Bronchial epithelial cell (primary cell): ENCODE results near the gene ARL16. TPM values are rescaled to one million over a fixed set of nuclear protein-coding genes. Genes with fewer than 3 reads are reported as not detected.

ENCODE experiments used
- DNase-seq: peaks from one replicate; pipeline ENCODE4 v3.0.0-alpha.2; 2010; ENCODE audit warnings: low read depth
- FAIRE-seq: peaks from 2 replicates; lab custom pipeline; 2011; peaks lifted over from hg19 to GRCh38; lab: Jason Lieb, UNC
- H3K27me3 ChIP-seq: 2 replicates; pipeline ENCODE4 v1.5.1; 2011; ENCODE audit warnings: low read length; ENCODE audit not compliant: control insufficient read depth, insufficient read depth
- H3K36me3 ChIP-seq: 2 replicates; pipeline ENCODE4 v1.5.1; 2011; ENCODE audit warnings: low read length; ENCODE audit not compliant: control insufficient read depth, insufficient read depth
- H3K4me3 ChIP-seq: 2 replicates; pipeline ENCODE4 v1.5.1; 2011; ENCODE audit warnings: mild to moderate bottlenecking, low read depth, low read length, control low read depth
- total RNA-seq: library from RNA; depleted of rRNA; stranded (reverse); fragments of >200 nt; gene quantifications from 2 replicates; pipeline ENCODE4 v1.2.1, GENCODE V29; 2014
- TF ChIP-seq, protein P1 (sequence below): IDR thresholded peaks from 2 replicates; pipeline ENCODE4 v1.5.1; 2011; ENCODE audit warnings: mild to moderate bottlenecking, moderate library complexity, low read length, control low read depth, inconsistent platforms; ENCODE audit not compliant: insufficient read depth, severe bottlenecking

ARL16 gene
- total RNA-seq, 1 donor from 2014 or later, result 25.8 TPM

- peaks cover 26% of the 10 kb centered on the region for H3K36me3 ChIP-seq
- H3K27me3 ChIP-seq, result no peaks in the 10 kb centered on the region
- TF ChIP-seq, protein P1, sequence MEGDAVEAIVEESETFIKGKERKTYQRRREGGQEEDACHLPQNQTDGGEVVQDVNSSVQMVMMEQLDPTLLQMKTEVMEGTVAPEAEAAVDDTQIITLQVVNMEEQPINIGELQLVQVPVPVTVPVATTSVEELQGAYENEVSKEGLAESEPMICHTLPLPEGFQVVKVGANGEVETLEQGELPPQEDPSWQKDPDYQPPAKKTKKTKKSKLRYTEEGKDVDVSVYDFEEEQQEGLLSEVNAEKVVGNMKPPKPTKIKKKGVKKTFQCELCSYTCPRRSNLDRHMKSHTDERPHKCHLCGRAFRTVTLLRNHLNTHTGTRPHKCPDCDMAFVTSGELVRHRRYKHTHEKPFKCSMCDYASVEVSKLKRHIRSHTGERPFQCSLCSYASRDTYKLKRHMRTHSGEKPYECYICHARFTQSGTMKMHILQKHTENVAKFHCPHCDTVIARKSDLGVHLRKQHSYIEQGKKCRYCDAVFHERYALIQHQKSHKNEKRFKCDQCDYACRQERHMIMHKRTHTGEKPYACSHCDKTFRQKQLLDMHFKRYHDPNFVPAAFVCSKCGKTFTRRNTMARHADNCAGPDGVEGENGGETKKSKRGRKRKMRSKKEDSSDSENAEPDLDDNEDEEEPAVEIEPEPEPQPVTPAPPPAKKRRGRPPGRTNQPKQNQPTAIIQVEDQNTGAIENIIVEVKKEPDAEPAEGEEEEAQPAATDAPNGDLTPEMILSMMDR, result peak; percentile 30
- DNase-seq, result peak; percentile 80
- peak within 1 kb of the TSS; percentile 68 for H3K4me3 ChIP-seq
- no peak for FAIRE-seq
Measured at GRCh38 chr17:81702934-81703746, 19.5 kb upstream of the ARL16 start, which contains the start of gene MRPL12. TSS of gene MRPL12 (plus strand) at chr17:81703367. CDS start at chr17:81703502, 135 bp downstream.

DNA sequence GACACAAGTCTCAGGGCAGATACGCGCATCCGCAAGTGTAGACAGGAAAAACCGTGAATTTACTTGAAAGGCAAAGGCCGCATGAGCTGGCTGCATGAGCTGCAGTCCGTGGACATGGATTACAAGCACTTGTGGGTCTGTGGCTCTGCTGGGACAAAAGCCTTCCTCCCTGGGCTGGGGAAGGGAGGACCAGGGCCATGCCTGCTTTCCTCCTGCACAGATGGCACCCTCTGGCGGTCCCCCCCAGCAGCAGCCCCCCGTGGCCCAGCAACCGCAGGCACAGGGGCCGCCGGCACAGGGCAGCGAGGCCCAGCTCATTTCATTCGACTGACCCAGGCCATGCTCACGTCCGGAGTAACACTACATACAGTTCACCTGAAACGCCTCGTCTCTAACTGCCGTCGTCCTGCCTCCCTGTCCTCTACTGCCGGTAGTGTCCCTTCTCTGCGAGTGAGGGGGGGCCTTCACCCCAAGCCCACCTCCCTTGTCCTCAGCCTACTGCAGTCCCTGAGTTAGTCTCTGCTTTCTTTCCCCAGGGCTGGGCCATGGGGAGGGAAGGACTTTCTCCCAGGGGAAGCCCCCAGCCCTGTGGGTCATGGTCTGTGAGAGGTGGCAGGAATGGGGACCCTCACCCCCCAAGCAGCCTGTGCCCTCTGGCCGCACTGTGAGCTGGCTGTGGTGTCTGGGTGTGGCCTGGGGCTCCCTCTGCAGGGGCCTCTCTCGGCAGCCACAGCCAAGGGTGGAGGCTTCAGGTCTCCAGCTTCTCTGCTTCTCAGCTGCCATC is 17.9 kb upstream of the ARL16 start:
- peaks cover 25% of the 10 kb centered on the region for H3K36me3 ChIP-seq
- no peaks in the 10 kb centered on the region for H3K27me3 ChIP-seq
- DNase-seq (no peak), FAIRE-seq (no peak)
- TF ChIP-seq, protein P1, result no peak
- H3K4me3 ChIP-seq, result no peak overlapping the region

DNA sequence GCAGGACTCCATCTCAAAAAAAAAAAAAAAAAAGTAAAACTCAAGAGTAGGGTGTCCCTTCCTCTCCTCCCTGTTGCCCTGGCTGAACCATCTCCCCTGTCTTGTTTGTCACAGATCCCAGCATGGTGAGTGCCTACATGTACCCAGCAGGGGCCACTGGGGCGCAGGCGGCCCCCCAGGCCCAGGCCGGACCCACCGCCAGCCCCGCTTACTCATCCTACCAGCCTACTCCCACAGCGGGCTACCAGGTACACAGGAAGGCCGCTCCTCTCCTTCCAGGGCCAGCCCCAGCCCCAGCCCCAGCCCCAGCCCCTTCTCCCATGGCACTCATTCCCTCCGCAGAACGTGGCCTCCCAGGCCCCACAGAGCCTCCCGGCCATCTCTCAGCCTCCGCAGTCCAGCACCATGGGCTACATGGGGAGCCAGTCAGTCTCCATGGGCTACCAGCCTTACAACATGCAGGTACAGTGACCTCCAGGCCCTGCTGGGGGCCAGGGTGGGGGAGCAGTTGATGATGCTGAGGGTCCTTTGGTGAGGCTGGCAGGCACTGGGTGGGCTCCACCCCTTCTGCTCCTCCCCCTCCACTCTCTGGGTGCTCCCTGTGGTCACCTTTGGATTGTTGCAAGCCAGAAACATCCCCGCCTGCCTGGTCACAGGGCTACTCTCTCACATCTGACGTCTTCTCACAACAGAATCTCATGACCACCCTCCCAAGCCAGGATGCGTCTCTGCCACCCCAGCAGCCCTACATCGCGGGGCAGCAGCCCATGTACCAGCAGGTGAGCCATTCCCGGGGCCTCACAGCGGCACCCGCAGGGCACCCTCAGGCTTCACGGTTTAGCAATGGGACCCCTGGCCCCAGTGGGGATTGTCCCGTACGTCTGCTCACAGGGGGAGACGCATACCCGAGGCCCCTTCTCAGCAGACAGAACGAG is 17.0 kb upstream of the ARL16 start:
- no peak for FAIRE-seq
- no peak overlapping the region for H3K4me3 ChIP-seq
- TF ChIP-seq, protein P1, result no peak
- DNase-seq, result no peak
- peaks cover 26% of the 10 kb centered on the region for H3K36me3 ChIP-seq
- no peaks in the 10 kb centered on the region for H3K27me3 ChIP-seq

DNA sequence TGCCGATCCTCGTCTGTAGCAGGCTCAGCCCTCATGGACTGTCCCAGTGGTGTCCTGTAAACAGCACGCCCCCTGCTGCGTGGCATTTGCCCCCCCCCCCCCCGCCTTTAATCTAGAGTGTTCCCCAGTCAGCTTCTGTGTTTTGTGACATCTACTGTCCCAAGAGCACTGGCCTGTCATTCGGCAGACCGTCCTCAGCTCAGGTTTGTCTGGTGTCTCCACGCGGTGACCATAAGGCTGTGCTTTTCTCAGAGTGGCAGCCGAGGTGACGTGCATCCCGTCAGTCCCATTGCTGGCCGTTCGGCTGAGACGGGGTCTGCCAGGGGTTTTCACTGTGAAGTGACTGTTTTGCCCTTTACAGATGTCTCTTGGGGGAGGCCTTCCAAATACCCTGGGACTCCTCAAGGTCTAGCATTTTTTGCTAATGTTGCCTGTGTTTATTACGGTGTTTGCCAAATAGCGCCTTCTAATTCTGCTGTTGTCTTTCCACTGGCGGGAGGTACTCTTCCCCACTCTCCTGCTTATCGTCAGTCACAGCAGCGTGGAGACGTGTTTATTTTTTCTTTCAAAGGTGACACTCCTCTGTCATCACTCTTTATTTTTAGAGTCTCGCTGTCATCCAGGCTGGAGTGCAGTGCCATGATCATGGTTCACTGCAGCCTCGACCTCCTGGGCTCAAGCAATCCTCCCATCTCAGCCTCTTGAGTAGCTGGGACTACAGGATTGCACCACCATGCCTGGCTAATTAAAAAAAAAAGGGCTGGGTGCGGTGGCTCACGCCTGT is 13.9 kb upstream of the ARL16 start:
- FAIRE-seq (peak; percentile 36), DNase-seq (no peak)
- peaks cover 40% of the 10 kb centered on the region for H3K36me3 ChIP-seq
- H3K27me3 ChIP-seq, result no peaks in the 10 kb centered on the region
- H3K4me3 ChIP-seq, result no peak overlapping the region
- TF ChIP-seq, protein P1, result no peak
